ENCODE results near the gene DUSP15. TPM values are rescaled to one million over a fixed set of nuclear protein-coding genes. Genes with fewer than 3 reads are reported as not detected.

The DUSP15 gene
- total RNA-seq, 1 experiment from 2014 or later = not detected

- TF ChIP-seq EZH2 (IDR thresholded peaks at IDR 0.05; ENCODE audit: low read depth) (no peak), CTCF (conservative IDR thresholded peaks at IDR 0.05) (no peak)
- no peak overlapping the region for H3K4me3 ChIP-seq
- no TSS peak for BruUV-seq (replicated peaks)
- no peak overlapping the region for H2AFZ ChIP-seq
- DNase-seq = peak in 1 of 2 experiments; percentile 54
- no peaks in the 10 kb centered on the region for H3K9me2 ChIP-seq (ENCODE audit: insufficient read depth)
- H3K27me3 ChIP-seq (ENCODE audit: insufficient read depth, low read depth) = peaks cover 32% of the 10 kb centered on the region
- no peaks in the 10 kb centered on the region for H3F3A ChIP-seq (ENCODE audit: insufficient read depth, low read depth)
- no peak overlapping the region for H3K4me2 ChIP-seq
- ChIA-PET CTCF (interaction anchor here (0.5 to 1.2 kb wide), 4 partner anchors 26 to 408 kb away, joined by 3 to 4 read pairs (median 4); partner anchors contain the start of gene PDRG1), POLR2A (ENCODE audit: unreplicated experiment) (no interaction called here)
- intact Hi-C loops (cut with micrococcal nuclease; ENCODE audit: unreplicated experiment) = no loop called here
- H4K20me1 ChIP-seq (ENCODE audit: insufficient read depth) = no peaks in the 10 kb centered on the region
- H3K27ac ChIP-seq = no peak overlapping the region
- H3K4me1 ChIP-seq (replicated peaks; ENCODE audit: insufficient read depth) = no peaks in the 10 kb centered on the region
- no peaks in the 10 kb centered on the region for H3K79me2 ChIP-seq (ENCODE audit: low read depth)
- H3K36me3 ChIP-seq (ENCODE audit: low read depth) = no peaks in the 10 kb centered on the region
- H3K9me3 ChIP-seq (ENCODE audit: insufficient read depth, low read depth) = no peaks in the 10 kb centered on the region
Observed at GRCh38 chr20:31849306-31849930, 20.9 kb downstream of the DUSP15 start.

GRCh38 chr20:31848088-31848999 is 22.0 kb downstream of the DUSP15 start:
- H3K4me2 ChIP-seq = no peak overlapping the region
- H3K4me3 ChIP-seq = no peak overlapping the region
- no peaks in the 10 kb centered on the region for H3F3A ChIP-seq (ENCODE audit: insufficient read depth, low read depth)
- H4K20me1 ChIP-seq (ENCODE audit: insufficient read depth) = no peaks in the 10 kb centered on the region
- H2AFZ ChIP-seq = no peak overlapping the region
- no TSS peak for BruUV-seq (replicated peaks)
- no peak overlapping the region for H3K27ac ChIP-seq
- ChIA-PET POLR2A (ENCODE audit: unreplicated experiment) (interaction anchor here (0.6 kb wide), 1 partner anchor 417 kb away, joined by 3 read pairs; no protein-coding TSS in a partner anchor), CTCF (no interaction called here)
- H3K9me2 ChIP-seq (ENCODE audit: insufficient read depth) = no peaks in the 10 kb centered on the region
- no peaks in the 10 kb centered on the region for H3K79me2 ChIP-seq (ENCODE audit: low read depth)
- H3K4me1 ChIP-seq (replicated peaks; ENCODE audit: insufficient read depth) = no peaks in the 10 kb centered on the region
- intact Hi-C loops (cut with micrococcal nuclease; ENCODE audit: unreplicated experiment) = no loop called here
- H3K9me3 ChIP-seq (ENCODE audit: insufficient read depth, low read depth) = no peaks in the 10 kb centered on the region
- H3K36me3 ChIP-seq (ENCODE audit: low read depth) = no peaks in the 10 kb centered on the region
- no peak for TF ChIP-seq CTCF (conservative IDR thresholded peaks at IDR 0.05)
- TF ChIP-seq EZH2 (IDR thresholded peaks at IDR 0.05; ENCODE audit: low read depth) = no peak
- peaks cover 26% of the 10 kb centered on the region for H3K27me3 ChIP-seq (ENCODE audit: insufficient read depth, low read depth)
- DNase-seq = no peak

GRCh38 chr20:31846793-31847138 is 23.6 kb downstream of the DUSP15 start:
- no peak overlapping the region for H3K4me2 ChIP-seq
- H3K9me2 ChIP-seq (ENCODE audit: insufficient read depth) = no peaks in the 10 kb centered on the region
- ChIA-PET CTCF (interaction anchor here (0.7 to 1.5 kb wide), 5 partner anchors 9 to 105 kb away, joined by 3 to 13 read pairs (median 3); partner anchors contain the start of gene PDRG1), POLR2A (ENCODE audit: unreplicated experiment) (no interaction called here)
- H3K4me3 ChIP-seq = no peak overlapping the region
- intact Hi-C loops (cut with micrococcal nuclease; ENCODE audit: unreplicated experiment) = loop anchor here (1.0 kb wide), 1 partner anchor 23 kb away; no protein-coding TSS in a partner anchor
- H3K27ac ChIP-seq = no peak overlapping the region
- no peaks in the 10 kb centered on the region for H4K20me1 ChIP-seq (ENCODE audit: insufficient read depth)
- no peak for TF ChIP-seq EZH2 (IDR thresholded peaks at IDR 0.05; ENCODE audit: low read depth)
- peak; percentile 23; the same call in 1 of the 2 replicates for TF ChIP-seq CTCF (conservative IDR thresholded peaks at IDR 0.05)
- H3K9me3 ChIP-seq (ENCODE audit: insufficient read depth, low read depth) = no peaks in the 10 kb centered on the region
- no peaks in the 10 kb centered on the region for H3K79me2 ChIP-seq (ENCODE audit: low read depth)
- BruUV-seq (replicated peaks) = no TSS peak
- peaks cover 8% of the 10 kb centered on the region for H3K4me1 ChIP-seq (replicated peaks; ENCODE audit: insufficient read depth)
- no peak overlapping the region for H2AFZ ChIP-seq
- H3F3A ChIP-seq (ENCODE audit: insufficient read depth, low read depth) = no peaks in the 10 kb centered on the region
- peaks cover 26% of the 10 kb centered on the region for H3K27me3 ChIP-seq (ENCODE audit: insufficient read depth, low read depth)
- no peaks in the 10 kb centered on the region for H3K36me3 ChIP-seq (ENCODE audit: low read depth)
- no peak for DNase-seq

Measured in PC-9 (cell line).